Upper lobe of left lung (tissue), 6 donors: ENCODE measurements around the gene RPL27. TPM values are rescaled to one million over a fixed set of nuclear protein-coding genes. Genes with fewer than 3 reads are reported as not detected.
"Not testable (repeated sequence)": the region's sequence is repeated elsewhere in the genome, so short reads cannot be mapped to it uniquely, and the experiment has no call there.

Experiments used
- ATAC-seq, 2 donors: fragments of 200-7000 bp; cut with Tn5 transposase; one replicate each; pipeline ENCODE4 v1.9.1; 2022; ENCODE audit warnings: mild to moderate bottlenecking in 2 of 2, moderate library complexity in 2 of 2; ENCODE audit not compliant: low FRiP score in 2 of 2
- DNase-seq, 2 donors: peaks; one replicate each; pipeline ENCODE4 v3.0.0-alpha.2; 2019 to 2020
- H3K27ac ChIP-seq, 4 donors: fragments of 200-600 bp; sonication (generic); one replicate each; pipeline ENCODE4 v1.5.1; 2016 to 2019
- H3K27me3 ChIP-seq, 4 donors: fragments of 200-600 bp; sonication (generic); one replicate each; pipeline ENCODE4 v1.5.1; 2017 to 2019
- H3K36me3 ChIP-seq, 4 donors: fragments of 200-600 bp; sonication (generic); one replicate each; pipeline ENCODE4 v1.5.1; 2016 to 2019
- H3K4me1 ChIP-seq, 4 donors: fragments of 200-600 bp; sonication (generic); one replicate each; pipeline ENCODE4 v1.5.1; 2018 to 2019
- H3K4me3 ChIP-seq, 4 donors: fragments of 200-600 bp; sonication (generic); one replicate each; pipeline ENCODE4 v1.5.1; 2017 to 2019; ENCODE audit warnings: mild to moderate bottlenecking in 2 of 4, moderate library complexity in 1 of 4
- H3K9me3 ChIP-seq, 4 donors: fragments of 200-600 bp; sonication (generic); one replicate each; pipeline ENCODE4 v1.5.1; 2018 to 2019
- EP300 ChIP-seq, 4 donors: sonication (generic); formaldehyde crosslinking; IDR thresholded peaks; one replicate each; pipeline ENCODE4 v1.5.1; 2017; ENCODE audit warnings: antibody characterized with exemption in 4 of 4, control low read depth in 2 of 4
- POLR2A ChIP-seq, 4 donors: fragments of 450-650 bp; IDR thresholded peaks; one replicate each; pipeline ENCODE4 v1.5.1; 2016 to 2017; ENCODE audit warnings: antibody characterized with exemption in 4 of 4, mild to moderate bottlenecking in 2 of 4
- POLR2AphosphoS5 ChIP-seq, 2 donors: sonication (generic); formaldehyde crosslinking; IDR thresholded peaks; one replicate each; pipeline ENCODE4 v1.5.1; 2017; ENCODE audit warnings: antibody characterized with exemption in 2 of 2
- WGBS, 2 donors: methylation state at CpG; one replicate each; pipeline ENCODE4 v1.1.5; 2017 to 2018; 5-methylcytosine and 5-hydroxymethylcytosine counted together
- total RNA-seq, 6 donors: library from RNA; depleted of rRNA in 4 of 6; stranded (reverse); fragments of >200 nt in 4 of 6; gene quantifications; one replicate each; pipeline versions ENCODE4 v1.1.0 to v1.2.1, GENCODE V29; 2016 to 2021
- TF ChIP-seq, protein P1 (sequence below), 6 experiments: fragments of 450-650 bp in 4 of 6; fragments of 200-600 bp in 2 of 6; sonication (generic) in 2 of 6; IDR thresholded peaks; one replicate each; pipeline ENCODE4 v1.5.1; 2016 to 2019; ENCODE audit warnings: antibody characterized with exemption in 6 of 6
- donor health status: DM: no; HTN: no; CAD: no; lungs with moderate emphysema.
- donor health status: DM: no; HTN: yes; CAD: no; lungs with severe emphysema.

Gene RPL27
- total RNA-seq, 6 donors from 2014 or later = 534 to 1,192 (median 783) TPM

GRCh38 chr17:42967925-42968324 lies 30.3 kb upstream of the RPL27 start:
- Histone ChIP-seq H3K27ac (no peak overlapping the region), H3K36me3 (no peaks in the 10 kb centered on the region), H3K4me3 (no peak overlapping the region), H3K27me3 (no peaks in the 10 kb centered on the region), H3K9me3 (no peaks in the 10 kb centered on the region), H3K4me1 (peaks cover 0 to 17% (median 9%) of the 10 kb centered on the region in 4 donors)
- no peak for ATAC-seq
- no peak for TF ChIP-seq POLR2A (IDR thresholded peaks at IDR 0.05)
- TF ChIP-seq EP300 (IDR thresholded peaks at IDR 0.05) = no peak
- TF ChIP-seq, protein P1, sequence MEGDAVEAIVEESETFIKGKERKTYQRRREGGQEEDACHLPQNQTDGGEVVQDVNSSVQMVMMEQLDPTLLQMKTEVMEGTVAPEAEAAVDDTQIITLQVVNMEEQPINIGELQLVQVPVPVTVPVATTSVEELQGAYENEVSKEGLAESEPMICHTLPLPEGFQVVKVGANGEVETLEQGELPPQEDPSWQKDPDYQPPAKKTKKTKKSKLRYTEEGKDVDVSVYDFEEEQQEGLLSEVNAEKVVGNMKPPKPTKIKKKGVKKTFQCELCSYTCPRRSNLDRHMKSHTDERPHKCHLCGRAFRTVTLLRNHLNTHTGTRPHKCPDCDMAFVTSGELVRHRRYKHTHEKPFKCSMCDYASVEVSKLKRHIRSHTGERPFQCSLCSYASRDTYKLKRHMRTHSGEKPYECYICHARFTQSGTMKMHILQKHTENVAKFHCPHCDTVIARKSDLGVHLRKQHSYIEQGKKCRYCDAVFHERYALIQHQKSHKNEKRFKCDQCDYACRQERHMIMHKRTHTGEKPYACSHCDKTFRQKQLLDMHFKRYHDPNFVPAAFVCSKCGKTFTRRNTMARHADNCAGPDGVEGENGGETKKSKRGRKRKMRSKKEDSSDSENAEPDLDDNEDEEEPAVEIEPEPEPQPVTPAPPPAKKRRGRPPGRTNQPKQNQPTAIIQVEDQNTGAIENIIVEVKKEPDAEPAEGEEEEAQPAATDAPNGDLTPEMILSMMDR (IDR thresholded peaks at IDR 0.05) = no peak
- TF ChIP-seq POLR2AphosphoS5 (IDR thresholded peaks at IDR 0.05) = no peak
- DNase-seq = no peak
- WGBS, 2 donors = 70 to 79% methylated on average over 1 of the region's 1 CpG

GRCh38 chr17:42969001-42969581 lies 29.1 kb upstream of the RPL27 start:
- no peaks in the 10 kb centered on the region for H3K27me3 ChIP-seq
- peaks cover 0 to 7% (median 3%) of the 10 kb centered on the region in 4 donors for H3K4me1 ChIP-seq
- H3K36me3 ChIP-seq = no peaks in the 10 kb centered on the region
- 42 to 44% methylated on average over 5 of the region's 5 CpGs for WGBS, 2 donors
- no peak overlapping the region for H3K27ac ChIP-seq
- no peak for ATAC-seq
- no peak for DNase-seq
- TF ChIP-seq POLR2A (IDR thresholded peaks at IDR 0.05) = no peak
- TF ChIP-seq, protein P1 (IDR thresholded peaks at IDR 0.05) = no peak
- no peak for TF ChIP-seq POLR2AphosphoS5 (IDR thresholded peaks at IDR 0.05)
- TF ChIP-seq EP300 (IDR thresholded peaks at IDR 0.05) = no peak
- H3K9me3 ChIP-seq = no peaks in the 10 kb centered on the region
- no peak overlapping the region for H3K4me3 ChIP-seq

DNA sequence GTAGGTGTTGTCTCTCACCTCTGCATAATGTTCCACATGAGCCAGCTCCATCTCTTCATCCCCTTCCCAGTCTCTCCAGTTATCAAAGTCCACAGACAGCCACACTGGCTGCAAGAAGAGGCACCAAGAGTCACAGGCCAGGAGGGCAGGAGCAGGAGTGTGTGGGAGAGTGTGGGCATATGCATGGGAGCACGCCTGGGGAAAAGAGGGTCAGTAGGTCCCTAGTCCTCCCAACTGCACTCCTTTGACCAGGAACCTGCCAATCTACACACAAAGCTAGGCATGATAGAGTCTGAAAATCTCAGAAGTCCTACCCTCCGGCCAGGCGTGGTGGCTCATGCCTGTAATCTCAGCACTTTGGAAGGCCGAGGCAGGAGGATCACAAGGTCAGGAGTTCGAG lies 26.6 kb upstream of the RPL27 start:
- Histone ChIP-seq H3K27ac (no peak overlapping the region), H3K4me3 (no peak overlapping the region), H3K27me3 (no peaks in the 10 kb centered on the region), H3K4me1 (no peaks in the 10 kb centered on the region), H3K9me3 (no peaks in the 10 kb centered on the region), H3K36me3 (no peaks in the 10 kb centered on the region)
- ATAC-seq (no peak), DNase-seq (no peak)
- 92 to 98% methylated on average over 5 of the region's 5 CpGs for WGBS, 2 donors
- TF ChIP-seq EP300 (IDR thresholded peaks at IDR 0.05) (no peak), POLR2AphosphoS5 (IDR thresholded peaks at IDR 0.05) (no peak), POLR2A (IDR thresholded peaks at IDR 0.05) (no peak)
- TF ChIP-seq, protein P1 (IDR thresholded peaks at IDR 0.05) = no peak

DNA sequence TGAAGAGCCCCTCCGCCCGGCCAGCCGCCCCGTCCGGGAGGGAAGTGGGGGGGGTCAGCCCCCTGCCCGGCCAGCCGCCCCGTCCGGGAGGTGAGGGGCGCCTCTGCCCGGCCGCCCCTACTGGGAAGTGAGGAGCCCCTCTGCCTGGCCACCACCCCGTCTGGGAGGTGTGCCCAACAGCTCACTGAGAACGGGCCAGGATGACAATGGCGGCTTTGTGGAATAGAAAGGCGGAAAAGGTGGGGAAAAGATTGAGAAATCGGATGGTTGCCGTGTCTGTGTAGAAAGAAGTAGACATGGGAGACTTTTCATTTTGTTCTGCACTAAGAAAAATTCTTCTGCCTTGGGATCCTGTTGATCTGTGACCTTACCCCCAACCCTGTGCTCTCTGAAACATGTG lies 24.9 kb upstream of the RPL27 start:
- not testable (repeated sequence) for H3K27me3 ChIP-seq
- no CpG with 5 or more reads among the region's 18 CpGs for WGBS, 2 donors

GRCh38 chr17:42975265-42975664 lies 23.0 kb upstream of the RPL27 start:
- 49 to 55% methylated on average over 2 of the region's 2 CpGs for WGBS, 2 donors
- H3K4me3 ChIP-seq = no peak overlapping the region
- H3K9me3 ChIP-seq = no peaks in the 10 kb centered on the region
- no peaks in the 10 kb centered on the region for H3K27me3 ChIP-seq
- DNase-seq = no peak
- no peak for ATAC-seq
- no peak for TF ChIP-seq EP300 (IDR thresholded peaks at IDR 0.05)
- TF ChIP-seq POLR2AphosphoS5 (IDR thresholded peaks at IDR 0.05) = no peak
- TF ChIP-seq, protein P1 (IDR thresholded peaks at IDR 0.05) = no peak
- no peak for TF ChIP-seq POLR2A (IDR thresholded peaks at IDR 0.05)
- no peaks in the 10 kb centered on the region for H3K36me3 ChIP-seq
- H3K27ac ChIP-seq = no peak overlapping the region
- peaks cover 8 to 11% (median 9%) of the 10 kb centered on the region in 4 donors for H3K4me1 ChIP-seq

More for the DNA sequence above, 24.9 kb upstream of the RPL27 start:
- not testable (repeated sequence) for H3K36me3 ChIP-seq, H3K4me3 ChIP-seq, ATAC-seq, DNase-seq, H3K27ac ChIP-seq, H3K9me3 ChIP-seq, H3K4me1 ChIP-seq

DNA sequence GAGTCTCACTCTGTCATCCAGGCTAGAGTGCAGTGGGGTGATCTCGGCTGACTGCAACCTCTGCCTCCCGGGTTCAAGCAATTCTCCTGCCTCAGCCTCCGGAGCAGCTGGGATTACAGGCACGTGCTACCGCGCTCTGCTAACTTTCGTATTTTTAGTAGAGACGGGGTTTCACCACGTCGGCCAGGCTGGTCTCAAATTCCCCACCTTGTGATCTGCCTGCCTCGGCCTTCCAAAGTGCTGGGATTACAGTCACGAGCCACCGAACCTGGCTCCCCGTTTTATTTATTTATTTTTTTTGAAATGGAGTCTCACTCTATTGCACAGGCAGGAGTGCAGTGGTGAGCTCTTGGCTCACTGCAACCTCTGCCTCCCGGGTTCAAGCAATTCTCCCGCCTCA lies 22.5 kb upstream of the RPL27 start:
- 87 to 91% methylated on average over 16 of the region's 16 CpGs for WGBS, 2 donors
- not testable (repeated sequence) for H3K27ac ChIP-seq, ATAC-seq, DNase-seq, H3K27me3 ChIP-seq, H3K9me3 ChIP-seq, H3K4me3 ChIP-seq, H3K36me3 ChIP-seq
- peaks cover 8 to 12% (median 10%) of the 10 kb centered on the region in 4 donors for H3K4me1 ChIP-seq
